Stimulated activated CD4-positive, alpha-beta T cell treated with anti-CD3 and anti-CD28 coated beads, Interleukin-4, amount 100 ng/mL, for 4 hours (primary cell): ENCODE measurements around the gene SLC66A2.
"Not testable (repeated sequence)": the region's sequence is repeated elsewhere in the genome, so short reads cannot be mapped to it uniquely, and the experiment has no call there.

Experiments
- DNase-seq, 2 experiments: peaks; one replicate each; pipeline ENCODE4 v3.0.0-alpha.2; 2020

Gene SLC66A2

GRCh38 chr18:79970419-79971133 lies 19.1 kb upstream of the SLC66A2 start:
- no peak for DNase-seq

GRCh38 chr18:79965119-79965902 lies 13.9 kb upstream of the SLC66A2 start:
- no peak for DNase-seq

GRCh38 chr18:79964330-79965118 lies 13.1 kb upstream of the SLC66A2 start, which contains the start of gene HSBP1L1:
Gene HSBP1L1, plus strand, starts transcription at chr18:79964643. Its CDS starts 93 bp downstream, at chr18:79964736.
- DNase-seq = peak; percentile 48 to 64

GRCh38 chr18:79963658-79964329 lies 12.3 kb upstream of the SLC66A2 start:
- DNase-seq = no peak

GRCh38 chr18:79962835-79963657 lies 11.6 kb upstream of the SLC66A2 start:
- peak; percentile 12 to 29 for DNase-seq

- DNase-seq = no peak
These were observed 10.9 kb upstream of the SLC66A2 start for GRCh38 chr18:79962311-79962710.

- no peak for DNase-seq
These were observed 10.3 kb upstream of the SLC66A2 start for GRCh38 chr18:79961527-79962291.

GRCh38 chr18:79960921-79961526 lies 9.6 kb upstream of the SLC66A2 start:
- DNase-seq = no peak

- DNase-seq = not testable (repeated sequence)
These were observed 8.8 kb upstream of the SLC66A2 start for GRCh38 chr18:79960161-79960801.

GRCh38 chr18:79958981-79959380 lies 7.5 kb upstream of the SLC66A2 start:
- no peak for DNase-seq

GRCh38 chr18:79956276-79956675 lies 4.8 kb upstream of the SLC66A2 start:
- DNase-seq = no peak

- DNase-seq = no peak
These were observed 4.0 kb upstream of the SLC66A2 start for GRCh38 chr18:79955302-79956075.

GRCh38 chr18:79954791-79955190 lies 3.3 kb upstream of the SLC66A2 start:
- DNase-seq = no peak

GRCh38 chr18:79953971-79954651 lies 2.7 kb upstream of the SLC66A2 start:
- DNase-seq = no peak

GRCh38 chr18:79952996-79953559 lies 1.6 kb upstream of the SLC66A2 start:
- DNase-seq = no peak

GRCh38 chr18:79952456-79952995 lies 1.1 kb upstream of the SLC66A2 start:
- DNase-seq = no peak

GRCh38 chr18:79950515-79951341 lies 725 bp downstream of the SLC66A2 start:
- DNase-seq = no peak
